A673 (cell line): ENCODE data around the gene PEX19. TPM values are rescaled to one million over a fixed set of nuclear protein-coding genes. Genes with fewer than 3 reads are reported as not detected.

Experiments used
- BruUV-seq: library from RNA; stranded (reverse); fragments of 400-500 nt; replicated peaks from 2 replicates; lab custom pipeline; 2021; lab: Mats Ljungman, UMichigan
- CTCF ChIA-PET: fragments of 300-600 bp; sonication (Branson Sonifier 250); formaldehyde crosslinking; loops from one replicate; lab custom pipeline; 2022; ENCODE audit warnings: antibody characterized with exemption; lab: Charles Lee
- POLR2A ChIA-PET: fragments of 300-600 bp; sonication (Branson Sonifier 250); formaldehyde crosslinking; loops from one replicate; lab custom pipeline; 2022; ENCODE audit warnings: antibody characterized with exemption; ENCODE audit not compliant: low non-redundant PET; lab: Charles Lee
- DNase-seq: peaks from one replicate; pipeline ENCODE4 v3.0.0-alpha.2; 2015; ENCODE audit warnings: low spot score
- H3K27ac ChIP-seq: fragments of 200-600 bp; sonication (generic); 2 replicates; pipeline ENCODE4 v1.5.1; 2016; ENCODE audit warnings: mixed run types, low read depth, mild to moderate bottlenecking, mixed read lengths, antibody characterized with exemption, low read length; ENCODE audit not compliant: poor library complexity, severe bottlenecking
- H3K27me3 ChIP-seq: fragments of 200-600 bp; sonication (generic); replicated peaks from 2 replicates; pipeline ENCODE4 v1.6.1; 2017; ENCODE audit warnings: mixed run types, low read depth, mild to moderate bottlenecking, mixed read lengths, antibody characterized with exemption, low read length; ENCODE audit not compliant: insufficient read depth, poor library complexity
- H3K36me3 ChIP-seq: fragments of 200-600 bp; sonication (generic); 2 replicates; pipeline ENCODE4 v1.6.1; 2016; ENCODE audit warnings: mixed run types, mild to moderate bottlenecking, mixed read lengths, antibody characterized with exemption, low read length; ENCODE audit not compliant: insufficient read depth, poor library complexity, severe bottlenecking
- H3K4me1 ChIP-seq: fragments of 200-600 bp; sonication (generic); 2 replicates; pipeline ENCODE4 v1.6.1; 2017; ENCODE audit warnings: mixed run types, mild to moderate bottlenecking, mixed read lengths, antibody characterized with exemption, low read length; ENCODE audit not compliant: insufficient read depth, poor library complexity, severe bottlenecking
- H3K4me3 ChIP-seq: fragments of 200-600 bp; sonication (generic); 2 replicates; pipeline ENCODE4 v1.5.1; 2016; ENCODE audit warnings: low read depth, mixed run types, mild to moderate bottlenecking, mixed read lengths, low read length; ENCODE audit not compliant: poor library complexity, severe bottlenecking
- H3K9me3 ChIP-seq: fragments of 200-600 bp; sonication (generic); 2 replicates; pipeline ENCODE4 v1.6.1; 2016; ENCODE audit warnings: mixed run types, low read depth, mild to moderate bottlenecking, mixed read lengths, antibody characterized with exemption, low read length; ENCODE audit not compliant: poor library complexity, severe bottlenecking
- EZH2 ChIP-seq: fragments of 200-600 bp; sonication (generic); IDR thresholded peaks from 2 replicates; pipeline ENCODE4 v1.6.1; 2017; ENCODE audit warnings: borderline replicate concordance, low read depth, mild to moderate bottlenecking, mixed read lengths, antibody characterized with exemption, low read length; ENCODE audit not compliant: poor library complexity, severe bottlenecking
- intact Hi-C: fragments of 100-400 bp; cut with micrococcal nuclease; formaldehyde crosslinking; loops from one replicate; pipeline ENCODE4 v1.10.0; 2022; ENCODE audit not compliant: unreplicated experiment
- total RNA-seq: library from RNA; stranded (reverse); gene quantifications from 2 replicates; pipeline ENCODE4 v1.2.3, GENCODE V29; 2021
- TF ChIP-seq, protein P1 (sequence below): fragments of 300-800, 200-600 bp; sonication (generic); conservative IDR thresholded peaks from 2 replicates; pipeline ENCODE4 v1.5.1; 2017; ENCODE audit warnings: low read depth, mild to moderate bottlenecking, antibody characterized with exemption, low read length, moderate library complexity, mixed read lengths

PEX19 gene
- total RNA-seq, 1 experiment from 2014 or later = 67.0 TPM

GRCh38 chr1:160238408-160238807 is 46.5 kb downstream of the PEX19 start:
- intact Hi-C loops = no loop called here
- Histone ChIP-seq H3K4me1 (no peaks in the 10 kb centered on the region), H3K36me3 (peaks cover 77% of the 10 kb centered on the region), H3K4me3 (no peak overlapping the region), H3K9me3 (no peaks in the 10 kb centered on the region), H3K27ac (no peak overlapping the region), H3K27me3 (no peaks in the 10 kb centered on the region)
- BruUV-seq = no TSS peak
- POLR2A ChIA-PET = no interaction called here
- CTCF ChIA-PET = no interaction called here
- DNase-seq = no peak
- TF ChIP-seq, protein P1, sequence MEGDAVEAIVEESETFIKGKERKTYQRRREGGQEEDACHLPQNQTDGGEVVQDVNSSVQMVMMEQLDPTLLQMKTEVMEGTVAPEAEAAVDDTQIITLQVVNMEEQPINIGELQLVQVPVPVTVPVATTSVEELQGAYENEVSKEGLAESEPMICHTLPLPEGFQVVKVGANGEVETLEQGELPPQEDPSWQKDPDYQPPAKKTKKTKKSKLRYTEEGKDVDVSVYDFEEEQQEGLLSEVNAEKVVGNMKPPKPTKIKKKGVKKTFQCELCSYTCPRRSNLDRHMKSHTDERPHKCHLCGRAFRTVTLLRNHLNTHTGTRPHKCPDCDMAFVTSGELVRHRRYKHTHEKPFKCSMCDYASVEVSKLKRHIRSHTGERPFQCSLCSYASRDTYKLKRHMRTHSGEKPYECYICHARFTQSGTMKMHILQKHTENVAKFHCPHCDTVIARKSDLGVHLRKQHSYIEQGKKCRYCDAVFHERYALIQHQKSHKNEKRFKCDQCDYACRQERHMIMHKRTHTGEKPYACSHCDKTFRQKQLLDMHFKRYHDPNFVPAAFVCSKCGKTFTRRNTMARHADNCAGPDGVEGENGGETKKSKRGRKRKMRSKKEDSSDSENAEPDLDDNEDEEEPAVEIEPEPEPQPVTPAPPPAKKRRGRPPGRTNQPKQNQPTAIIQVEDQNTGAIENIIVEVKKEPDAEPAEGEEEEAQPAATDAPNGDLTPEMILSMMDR = no peak
- TF ChIP-seq EZH2 = no peak

GRCh38 chr1:160237558-160237957 is 47.4 kb downstream of the PEX19 start:
- no peak overlapping the region for H3K27ac ChIP-seq
- H3K27me3 ChIP-seq = no peaks in the 10 kb centered on the region
- CTCF ChIA-PET = no interaction called here
- intact Hi-C loops = no loop called here
- no peak for DNase-seq
- no peaks in the 10 kb centered on the region for H3K4me1 ChIP-seq
- no peaks in the 10 kb centered on the region for H3K9me3 ChIP-seq
- H3K36me3 ChIP-seq = peaks cover 76% of the 10 kb centered on the region
- no TSS peak for BruUV-seq
- POLR2A ChIA-PET = no interaction called here
- TF ChIP-seq, protein P1 = no peak
- no peak for TF ChIP-seq EZH2
- no peak overlapping the region for H3K4me3 ChIP-seq

DNA sequence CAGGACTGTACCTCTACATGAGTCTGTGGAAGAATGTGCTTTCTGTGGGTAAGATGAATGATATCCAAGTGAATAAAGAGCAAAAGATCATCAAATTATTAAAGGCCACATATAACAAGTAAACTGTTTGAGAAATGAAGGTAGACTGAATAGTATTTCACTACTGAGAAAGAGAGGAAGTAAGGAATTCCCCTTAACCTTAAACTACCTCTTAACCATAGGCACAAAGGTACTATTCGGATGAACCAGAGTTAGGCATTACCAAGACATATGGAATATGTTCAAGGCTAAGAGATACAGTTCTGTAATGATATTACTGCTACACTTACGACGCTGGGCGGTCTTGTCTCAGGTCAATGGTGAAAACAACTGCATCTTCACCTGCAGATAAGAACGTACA is 48.1 kb downstream of the PEX19 start:
- Histone ChIP-seq H3K4me1 (no peaks in the 10 kb centered on the region), H3K36me3 (peaks cover 78% of the 10 kb centered on the region), H3K9me3 (no peaks in the 10 kb centered on the region), H3K4me3 (no peak overlapping the region), H3K27me3 (no peaks in the 10 kb centered on the region), H3K27ac (no peak overlapping the region)
- CTCF ChIA-PET = no interaction called here
- no peak for TF ChIP-seq EZH2
- TF ChIP-seq, protein P1 = no peak
- no peak for DNase-seq
- BruUV-seq = no TSS peak
- POLR2A ChIA-PET = no interaction called here
- intact Hi-C loops = no loop called here
